GM21825 (cell line): ENCODE results near the gene CCT7.
A peak's percentile ranks its signal among the peaks of the same experiment; 100 is the strongest.

Experiments used
- ATAC-seq: cut with Tn5 transposase; IDR thresholded peaks from one replicate; pipeline ENCODE4 v1.9.1; 2021; ENCODE audit warnings: mild to moderate bottlenecking, moderate library complexity; ENCODE audit not compliant: unreplicated experiment

The CCT7 gene

DNA sequence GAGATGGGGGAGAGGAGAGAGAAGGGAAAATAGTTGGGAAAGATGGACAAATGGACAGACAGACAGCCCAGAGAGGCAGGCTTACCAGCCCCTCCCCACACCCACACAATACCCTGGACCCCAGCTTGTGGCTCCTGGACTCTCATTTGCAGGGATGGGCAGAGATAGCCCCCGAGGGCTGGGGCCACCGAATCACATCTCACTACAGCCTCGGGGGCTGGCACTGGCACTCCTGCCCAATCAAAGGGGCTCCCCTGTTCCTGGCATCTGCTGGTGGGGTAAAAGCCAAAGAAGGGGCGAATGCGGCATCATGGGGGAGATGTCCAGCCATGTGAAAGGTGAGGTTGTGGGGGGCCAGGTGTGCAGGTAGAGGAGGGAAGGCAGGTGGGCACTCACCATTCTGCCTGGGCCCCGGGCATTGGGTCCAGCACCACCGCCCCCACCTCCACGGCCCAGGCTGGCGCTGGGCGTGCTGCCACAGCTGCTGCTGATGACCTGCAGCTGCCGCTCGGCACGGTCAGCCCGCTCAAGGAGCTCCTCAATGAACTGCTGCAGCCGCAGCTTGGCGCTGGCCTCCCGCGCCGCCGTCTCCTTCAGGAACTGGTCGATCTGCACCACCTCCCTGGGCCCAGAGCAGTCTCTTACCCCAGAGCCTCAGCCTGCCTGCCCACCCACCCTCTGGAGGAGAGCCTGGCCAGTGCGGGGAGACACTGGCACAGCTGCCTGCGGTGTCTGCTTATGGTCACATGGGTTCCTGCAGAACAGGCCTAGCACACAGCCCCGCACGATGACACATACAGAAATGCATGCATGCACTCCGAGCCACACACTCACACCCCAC lies 32.2 kb downstream of the CCT7 start:
- no peak for ATAC-seq

DNA sequence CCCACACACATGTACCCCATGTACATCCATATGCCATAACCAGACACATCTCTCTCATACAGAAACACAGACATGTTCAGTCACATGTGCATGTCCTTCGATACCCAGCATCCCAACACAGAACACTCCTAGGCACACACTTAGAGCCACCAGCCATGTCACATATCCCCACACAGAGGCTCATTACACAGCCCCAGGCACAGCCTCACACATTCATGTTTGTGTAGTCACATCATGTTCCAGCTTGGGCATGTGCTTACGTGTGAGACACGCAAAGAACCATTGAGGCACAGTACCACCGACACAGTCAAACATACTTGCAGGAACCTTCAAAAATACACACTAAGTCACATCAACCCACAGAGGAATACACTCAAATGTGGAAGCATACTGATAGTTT lies 32.9 kb downstream of the CCT7 start:
- ATAC-seq: no peak

DNA sequence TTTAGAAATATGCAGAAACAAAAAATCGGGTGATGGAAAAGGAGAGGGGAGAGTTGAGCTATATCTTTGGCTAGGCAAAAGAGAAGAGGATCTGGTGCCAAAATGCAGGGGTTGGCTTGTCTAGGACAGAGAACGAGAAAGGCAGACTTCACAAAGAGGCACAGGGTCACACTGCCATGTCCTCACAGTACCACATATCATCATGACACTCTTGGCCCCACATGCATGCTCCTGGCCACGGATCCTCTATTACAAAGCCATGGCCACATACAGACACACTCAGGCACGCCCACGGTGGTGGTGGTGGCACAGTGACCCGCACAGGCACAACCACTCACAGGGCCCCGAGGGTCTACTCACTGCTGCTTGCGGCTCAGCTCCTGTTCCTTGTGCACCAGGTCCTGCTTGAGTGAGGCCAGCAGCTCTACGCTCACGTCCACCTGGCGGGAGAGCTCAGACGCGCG lies 34.3 kb downstream of the CCT7 start:
- no peak for ATAC-seq

DNA sequence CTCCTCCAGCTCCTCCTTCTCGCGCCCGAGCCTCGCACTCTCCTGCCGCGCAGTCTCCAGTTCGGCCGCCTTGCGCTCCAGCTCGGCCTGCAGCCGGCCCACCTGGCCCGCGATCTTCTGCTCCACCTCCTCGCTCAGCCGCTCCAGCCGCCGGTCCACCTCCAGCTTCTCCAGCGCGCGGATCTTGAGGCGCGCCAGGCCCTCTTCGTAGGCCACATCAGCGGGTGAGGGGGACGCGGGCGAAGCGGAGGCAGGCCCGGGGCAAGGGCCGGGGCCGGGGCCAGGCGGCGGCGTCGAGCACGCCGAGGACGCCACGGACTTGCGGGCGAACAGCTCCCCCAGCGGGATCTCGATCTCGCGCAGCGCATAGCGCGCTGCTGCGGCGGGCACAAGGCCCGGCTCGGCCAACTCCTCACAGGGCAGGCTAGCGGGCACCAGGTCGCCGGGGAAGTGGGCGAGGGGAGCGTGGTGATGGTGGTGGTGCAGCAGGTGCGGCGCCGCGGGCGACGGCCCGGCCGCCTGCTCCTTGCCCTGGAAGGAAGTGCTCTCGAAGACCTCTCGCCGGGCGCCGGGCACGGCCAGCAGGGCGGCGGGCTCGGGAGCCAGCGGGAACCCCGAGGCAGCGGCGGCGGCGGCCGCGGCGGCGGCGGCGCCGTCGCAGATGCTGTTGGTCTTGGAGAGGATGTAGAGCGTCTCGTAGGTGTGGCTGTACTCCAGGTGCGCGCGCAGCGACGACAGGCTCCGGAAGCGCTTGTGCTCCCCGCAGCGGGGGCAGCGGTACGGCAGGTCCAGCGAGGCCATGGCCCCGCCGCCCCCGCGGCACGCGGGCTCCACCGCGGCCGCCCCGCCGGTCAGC lies 35.0 kb downstream of the CCT7 start:
- ATAC-seq: peak; percentile 61

GRCh38 chr2:73269686-73270465 lies 35.8 kb downstream of the CCT7 start:
- no peak for ATAC-seq

GRCh38 chr2:73272270-73272669 lies 38.2 kb downstream of the CCT7 start:
- ATAC-seq: no peak

DNA sequence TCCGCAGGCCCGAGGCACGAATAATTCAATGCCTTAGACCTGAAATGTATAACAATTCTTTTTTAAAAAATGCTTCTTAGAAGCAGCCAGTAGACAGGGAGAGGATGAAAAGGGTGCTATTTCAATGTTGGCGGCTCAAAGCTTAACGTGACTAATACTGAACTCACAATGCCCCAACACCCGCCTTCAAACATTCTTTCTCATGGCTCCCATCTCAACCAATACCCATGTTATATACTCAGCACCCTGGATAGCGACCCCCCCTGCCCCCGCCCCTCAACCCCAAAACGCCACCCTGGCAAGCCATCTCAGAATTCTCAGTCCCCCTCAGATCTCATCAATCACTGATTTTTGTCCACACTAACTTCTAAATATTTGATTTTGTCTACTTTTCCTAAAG lies 45.7 kb downstream of the CCT7 start:
- ATAC-seq: no peak

GRCh38 chr2:73281244-73281643 lies 47.1 kb downstream of the CCT7 start:
- no peak for ATAC-seq

DNA sequence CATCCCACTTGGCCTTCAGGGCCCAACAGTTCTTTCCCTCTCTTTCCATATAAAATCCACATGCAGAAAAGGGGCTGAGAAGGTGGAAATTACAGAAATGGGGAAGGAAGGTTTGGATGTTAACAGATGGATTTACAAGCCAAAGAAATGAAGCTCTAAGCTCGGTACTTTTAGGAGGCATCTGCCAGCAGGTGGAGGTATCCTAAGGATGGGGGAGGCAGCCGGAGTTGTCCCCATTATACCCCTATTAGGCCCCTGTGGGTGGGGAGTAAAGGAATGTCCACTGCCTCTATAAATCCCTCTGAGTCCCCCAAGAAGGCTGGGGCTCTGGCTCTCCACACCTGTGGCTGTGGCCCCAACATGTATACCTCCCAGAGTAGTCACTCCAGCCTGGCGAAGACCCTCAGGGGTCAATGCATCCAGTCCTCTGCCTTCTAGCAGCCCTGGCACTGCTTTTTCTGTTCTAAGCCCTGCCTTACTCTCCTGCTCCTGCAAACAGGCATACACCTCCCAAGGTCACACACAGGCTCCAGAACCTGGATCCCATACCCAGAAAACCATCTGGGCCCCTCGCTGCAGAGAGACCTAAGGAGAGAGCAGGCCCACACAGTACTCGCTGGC lies 48.9 kb downstream of the CCT7 start:
- no peak for ATAC-seq

- peak; percentile 22 for ATAC-seq
Measured at GRCh38 chr2:73283545-73284295, 49.6 kb downstream of the CCT7 start.

GRCh38 chr2:73284296-73285158 lies 50.4 kb downstream of the CCT7 start, which contains the start of gene FBXO41:
Gene FBXO41, minus strand, starts transcription at chr2:73284478. Its CDS starts 14,848 bp downstream, at chr2:73269630.
- peak; percentile 73 for ATAC-seq

- ATAC-seq: peak; percentile 59
Measured at GRCh38 chr2:73285159-73285739, 51.1 kb downstream of the CCT7 start.

DNA sequence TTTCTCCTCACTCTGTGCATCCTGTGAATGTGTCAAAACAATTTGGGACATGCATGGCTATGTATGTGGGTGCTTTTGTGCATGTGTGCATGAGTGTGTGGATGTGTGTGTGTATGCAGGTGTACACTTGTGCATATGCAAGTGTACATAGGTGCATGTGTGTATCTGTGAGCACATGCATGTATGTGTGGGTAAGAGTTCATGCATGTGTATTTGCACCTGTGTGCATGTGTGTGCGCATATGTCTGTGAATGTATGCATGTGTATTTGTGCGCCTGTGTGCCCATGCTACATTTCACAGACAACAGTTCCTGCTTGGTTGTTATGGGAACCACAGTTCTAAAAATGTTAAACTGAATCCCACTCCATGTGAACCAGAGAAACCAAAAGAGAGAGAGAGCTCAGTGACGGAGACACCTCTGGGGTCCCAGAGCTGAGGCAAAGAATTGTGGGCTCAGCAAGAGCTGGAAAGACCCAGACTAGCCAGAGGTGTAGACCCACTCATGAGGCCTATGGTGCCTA lies 52.1 kb downstream of the CCT7 start:
- no peak for ATAC-seq

DNA sequence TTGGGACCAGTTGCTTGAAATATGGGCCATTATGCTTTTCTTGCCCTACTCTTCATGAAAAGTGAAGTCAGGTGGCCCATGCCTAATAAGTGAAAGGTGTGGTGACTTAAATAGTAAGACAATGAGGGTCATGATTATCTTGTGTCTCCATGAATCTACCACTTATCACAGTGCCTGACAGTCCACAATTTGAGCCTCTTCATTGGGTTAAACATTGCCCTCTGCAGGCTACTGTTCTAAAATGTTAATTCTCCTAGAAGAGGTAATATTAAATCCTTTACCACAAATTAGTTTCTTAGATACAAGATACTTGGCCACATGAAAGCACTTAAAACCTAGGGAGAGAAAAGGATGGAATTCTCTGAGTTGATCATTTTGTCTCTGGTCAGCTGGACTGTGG lies 55.2 kb downstream of the CCT7 start:
- ATAC-seq: no peak

- ATAC-seq: no peak
Measured at GRCh38 chr2:73290049-73290839, 56.1 kb downstream of the CCT7 start.

DNA sequence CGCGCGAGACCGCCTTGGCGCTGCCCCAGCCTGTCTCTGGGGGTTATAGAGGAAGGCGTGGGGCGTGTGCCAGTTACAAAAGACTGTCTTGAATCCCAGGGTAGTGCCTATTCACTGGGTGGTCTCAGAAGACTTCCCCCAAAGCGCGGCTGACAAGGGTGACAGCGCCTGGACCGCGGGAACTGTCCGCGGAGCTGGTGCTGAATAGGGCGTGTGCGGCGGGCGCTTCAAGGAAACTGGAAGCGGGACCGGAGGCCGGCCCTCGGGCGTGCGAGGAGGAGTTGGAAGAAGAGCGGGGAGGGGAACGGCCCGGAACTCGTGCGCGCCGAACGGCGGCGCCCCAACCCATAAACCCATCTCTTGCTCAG lies 57.0 kb downstream of the CCT7 start:
- ATAC-seq: no peak

DNA sequence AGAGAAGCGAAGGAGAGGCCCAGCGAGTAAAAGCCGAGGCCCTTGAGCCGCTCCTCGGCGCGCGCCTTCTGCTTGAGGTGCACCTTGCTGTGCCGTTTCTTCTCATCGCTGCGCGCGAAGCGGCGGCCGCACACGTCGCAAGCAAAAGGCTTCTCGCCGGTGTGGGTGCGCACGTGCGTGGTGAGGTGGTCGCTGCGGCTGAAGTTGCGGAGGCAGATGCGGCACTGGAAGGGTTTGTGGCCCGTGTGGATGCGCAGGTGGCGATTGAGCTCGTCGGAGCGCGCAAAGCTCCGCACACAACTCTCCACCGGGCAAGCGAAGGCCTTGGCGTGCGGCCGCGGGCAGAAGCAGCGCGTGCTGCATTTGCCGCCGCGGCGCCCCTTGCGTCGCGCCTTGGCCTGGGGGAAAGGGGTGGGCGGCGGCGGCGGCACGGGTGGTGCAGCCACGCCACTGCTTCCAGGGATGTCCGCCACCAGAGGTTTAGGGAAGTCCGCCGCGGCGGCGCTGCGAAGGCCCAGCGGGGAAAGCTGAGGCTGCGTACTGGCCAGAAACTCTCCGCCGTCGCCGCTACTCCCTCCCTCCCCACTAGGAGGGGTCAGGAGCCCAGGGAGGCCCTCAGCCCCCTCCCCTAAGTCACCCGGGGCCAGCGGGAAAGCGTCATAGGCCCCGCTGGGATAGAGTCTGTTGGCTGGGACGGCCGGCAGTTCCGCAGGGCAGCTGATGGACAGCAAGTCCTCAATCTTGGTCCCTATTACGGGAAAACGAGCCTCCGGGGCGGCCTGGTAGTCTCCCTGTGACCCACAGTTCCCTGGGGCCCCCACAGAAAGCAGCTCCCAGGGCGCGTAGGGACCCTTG lies 57.6 kb downstream of the CCT7 start:
- no peak for ATAC-seq
